ENCODE measurements around the gene AGBL2.

- TF ChIP-seq CTCF (IDR thresholded peaks at IDR 0.05) (peak; percentile 5 to 68 (median 44)), POLR2A (IDR thresholded peaks at IDR 0.05) (peak in 1 of 2 donors; percentile 65)
These were observed 72.9 kb downstream of the AGBL2 start, which contains the start of gene MTCH2 for GRCh38 chr11:47642099-47642855.
